ENCODE results near the gene CHST6. TPM values are rescaled to one million over a fixed set of nuclear protein-coding genes. Genes with fewer than 3 reads are reported as not detected.
"Not testable (repeated sequence)": the region's sequence is repeated elsewhere in the genome, so short reads cannot be mapped to it uniquely, and the experiment has no call there.

Gene CHST6
- 1.1 and 1.4 TPM in 2 replicates for total RNA-seq

GRCh38 chr16:75495076-75495674 is at the start of gene CHST6:
Gene CHST6 (minus strand): TSS chr16:75495441. CDS start chr16:75479828, 15,613 bp downstream.
- no peak for DNase-seq (ENCODE audit: low read depth)

- not testable (repeated sequence) for DNase-seq (ENCODE audit: low read depth)
These were observed 47.2 kb upstream of the CHST6 start for GRCh38 chr16:75542462-75542861.

GRCh38 chr16:75541236-75541635 is 46.0 kb upstream of the CHST6 start:
- DNase-seq (ENCODE audit: low read depth) = no peak

GRCh38 chr16:75538882-75539565 is 43.8 kb upstream of the CHST6 start:
- not testable (repeated sequence) for DNase-seq (ENCODE audit: low read depth)

GRCh38 chr16:75537776-75538175 is 42.5 kb upstream of the CHST6 start:
- DNase-seq (ENCODE audit: low read depth) = no peak

- no peak for DNase-seq (ENCODE audit: low read depth)
These were observed 40.7 kb upstream of the CHST6 start, which contains the start of gene CHST5 for GRCh38 chr16:75535901-75536300. Gene CHST5 (minus strand): TSS chr16:75536108. CDS start chr16:75530384, 5,724 bp downstream.

- no peak for DNase-seq (ENCODE audit: low read depth)
These were observed 40.1 kb upstream of the CHST6 start for GRCh38 chr16:75535211-75535843.

- DNase-seq (ENCODE audit: low read depth) = peak; percentile 35
These were observed 39.4 kb upstream of the CHST6 start for GRCh38 chr16:75534560-75535205.

- no peak for DNase-seq (ENCODE audit: low read depth)
These were observed 37.5 kb upstream of the CHST6 start for GRCh38 chr16:75532791-75533190.

GRCh38 chr16:75532142-75532765 is 37.0 kb upstream of the CHST6 start:
- no peak for DNase-seq (ENCODE audit: low read depth)

GRCh38 chr16:75529959-75530358 is 34.7 kb upstream of the CHST6 start:
- DNase-seq (ENCODE audit: low read depth) = no peak

- DNase-seq (ENCODE audit: low read depth) = no peak
These were observed 34.0 kb upstream of the CHST6 start for GRCh38 chr16:75529056-75529905.

- DNase-seq (ENCODE audit: low read depth) = no peak
These were observed 32.6 kb upstream of the CHST6 start for GRCh38 chr16:75527825-75528299.

- DNase-seq (ENCODE audit: low read depth) = no peak
These were observed 31.0 kb upstream of the CHST6 start for GRCh38 chr16:75526032-75526790.

- no peak for DNase-seq (ENCODE audit: low read depth)
These were observed 23.9 kb upstream of the CHST6 start for GRCh38 chr16:75519175-75519574.

GRCh38 chr16:75516189-75516966 is 21.1 kb upstream of the CHST6 start:
- DNase-seq (ENCODE audit: low read depth) = not testable (repeated sequence)

- no peak for DNase-seq (ENCODE audit: low read depth)
These were observed 19.1 kb upstream of the CHST6 start for GRCh38 chr16:75514296-75514695.

- peak; percentile 92 for DNase-seq (ENCODE audit: low read depth)
These were observed 11.3 kb upstream of the CHST6 start for GRCh38 chr16:75506574-75506973.

- no peak for DNase-seq (ENCODE audit: low read depth)
These were observed 10.9 kb upstream of the CHST6 start for GRCh38 chr16:75506107-75506506.
